Esophagus squamous epithelium (tissue), 5 donors: Measurements from ENCODE around the gene RXFP4. TPM values are rescaled to one million over a fixed set of nuclear protein-coding genes. Genes with fewer than 3 reads are reported as not detected.

Experiments used
- DNase-seq: peaks from one replicate; lab custom pipeline; 2025; lab: John Stamatoyannopoulos, UW
- H3K27ac ChIP-seq, 4 donors: fragments of 200-600 bp; sonication (generic); one replicate each; pipeline ENCODE4 v1.5.1; 2016 to 2019; ENCODE audit warnings: mild to moderate bottlenecking in 1 of 4
- H3K27me3 ChIP-seq, 4 donors: fragments of 200-600 bp; sonication (generic); 1 replicate in 3 of 4; 2 replicates in 1 of 4; pipeline versions ENCODE4 v1.5.1 to v1.6.0; 2017 to 2021; ENCODE audit warnings: antibody characterized with exemption in 1 of 4
- H3K36me3 ChIP-seq, 3 donors: fragments of 200-600 bp; sonication (generic); one replicate each; pipeline ENCODE4 v1.5.1; 2016 to 2019
- H3K4me1 ChIP-seq, 3 donors: fragments of 200-600 bp; sonication (generic); one replicate each; pipeline ENCODE4 v1.5.1; 2017 to 2019
- H3K4me3 ChIP-seq, 4 donors: fragments of 200-600 bp; sonication (generic); 1 replicate in 3 of 4; 2 replicates in 1 of 4; pipeline ENCODE4 v1.5.1; 2016 to 2019; ENCODE audit warnings: mild to moderate bottlenecking in 2 of 4, moderate library complexity in 1 of 4
- H3K9me3 ChIP-seq, 3 donors: fragments of 200-600 bp; sonication (generic); one replicate each; pipeline ENCODE4 v1.5.1; 2016 to 2019
- CTCF ChIP-seq, 6 experiments: fragments of 450-650 bp in 4 of 6; fragments of 200-600 bp in 2 of 6; sonication (generic) in 2 of 6; IDR thresholded peaks; one replicate each; pipeline ENCODE4 v1.5.1; 2016 to 2019; ENCODE audit warnings: antibody characterized with exemption in 6 of 6, mild to moderate bottlenecking in 4 of 6, moderate library complexity in 4 of 6
- POLR2A ChIP-seq, 4 donors: fragments of 450-650 bp; IDR thresholded peaks; one replicate each; pipeline ENCODE4 v1.6.1; 2017; ENCODE audit warnings: antibody characterized with exemption in 4 of 4, mild to moderate bottlenecking in 4 of 4, moderate library complexity in 3 of 4
- WGBS, 2 donors: methylation state at CpG; one replicate each; pipeline ENCODE4 v1.1.5; 2018; 5-methylcytosine and 5-hydroxymethylcytosine counted together
- intact Hi-C: fragments of 100-400 bp; cut with DNase I; formaldehyde crosslinking; loops from one replicate; pipeline ENCODE4 v1.15.0; 2022
- total RNA-seq, 4 donors: library from RNA; depleted of rRNA; stranded (reverse); fragments of >200 nt; gene quantifications; one replicate each; pipeline ENCODE4 v1.1.0, GENCODE V29; 2016
- donor health status: DM: yes; HTN: yes; CAD: no.

RXFP4 gene
- total RNA-seq, 4 donors from 2014 or later: not detected

DNA sequence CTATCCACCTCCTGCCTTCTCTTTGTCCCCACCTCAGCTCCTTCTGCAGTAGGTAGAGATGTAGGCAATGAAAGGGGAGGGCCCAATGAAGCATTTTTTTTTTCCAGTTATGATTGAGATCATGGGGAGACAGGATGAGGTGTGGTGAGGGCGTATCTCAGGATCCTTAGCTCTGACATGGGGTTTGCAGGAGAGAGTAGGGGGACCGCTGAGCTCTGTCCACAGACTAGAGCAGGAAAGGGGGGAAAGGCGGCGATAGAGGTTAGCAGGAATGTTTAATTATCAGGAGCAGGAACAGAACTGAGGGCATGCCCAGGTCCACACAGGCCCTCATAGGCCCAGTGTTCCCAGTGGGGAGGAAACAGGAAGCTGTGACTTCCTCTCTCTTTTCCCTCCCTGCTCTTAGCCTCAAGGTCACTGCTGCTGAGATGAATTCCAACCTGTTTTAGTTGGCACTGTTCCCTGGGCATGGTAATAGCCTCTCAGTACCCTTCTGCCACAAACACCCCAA lies 901 bp upstream of the RXFP4 start:
- Histone ChIP-seq H3K4me3 (no peak overlapping the region), H3K27me3 (no peaks in the 10 kb centered on the region), H3K9me3 (no peaks in the 10 kb centered on the region), H3K36me3 (no peaks in the 10 kb centered on the region), H3K27ac (peak overlapping the region; percentile 57 to 83 (median 78)), H3K4me1 (peaks cover 28 to 72% (median 49%) of the 10 kb centered on the region in 3 donors)
- WGBS, 2 donors: 68 to 70% methylated on average over 4 of the region's 4 CpGs
- DNase-seq: no peak
- intact Hi-C loops: no loop called here
- TF ChIP-seq POLR2A (IDR thresholded peaks at IDR 0.05) (no peak), CTCF (IDR thresholded peaks at IDR 0.05) (no peak)

- H3K4me1 ChIP-seq: peaks cover 28 to 85% (median 58%) of the 10 kb centered on the region in 3 donors
- H3K27ac ChIP-seq: peak overlapping the region; percentile 57 to 83 (median 78)
- no peak overlapping the region for H3K4me3 ChIP-seq
- no peaks in the 10 kb centered on the region for H3K9me3 ChIP-seq
- no peak for DNase-seq
- peaks cover 0 to 13% (median under 1%) of the 10 kb centered on the region in 3 donors for H3K36me3 ChIP-seq
- intact Hi-C loops: no loop called here
- WGBS, 2 donors: 76 to 82% methylated on average over 7 to 13 of the region's 29 CpGs
- no peak for TF ChIP-seq CTCF (IDR thresholded peaks at IDR 0.05)
- no peak for TF ChIP-seq POLR2A (IDR thresholded peaks at IDR 0.05)
- H3K27me3 ChIP-seq: no peaks in the 10 kb centered on the region
Observed at GRCh38 chr1:155941845-155942531, 550 bp downstream of the RXFP4 start.

DNA sequence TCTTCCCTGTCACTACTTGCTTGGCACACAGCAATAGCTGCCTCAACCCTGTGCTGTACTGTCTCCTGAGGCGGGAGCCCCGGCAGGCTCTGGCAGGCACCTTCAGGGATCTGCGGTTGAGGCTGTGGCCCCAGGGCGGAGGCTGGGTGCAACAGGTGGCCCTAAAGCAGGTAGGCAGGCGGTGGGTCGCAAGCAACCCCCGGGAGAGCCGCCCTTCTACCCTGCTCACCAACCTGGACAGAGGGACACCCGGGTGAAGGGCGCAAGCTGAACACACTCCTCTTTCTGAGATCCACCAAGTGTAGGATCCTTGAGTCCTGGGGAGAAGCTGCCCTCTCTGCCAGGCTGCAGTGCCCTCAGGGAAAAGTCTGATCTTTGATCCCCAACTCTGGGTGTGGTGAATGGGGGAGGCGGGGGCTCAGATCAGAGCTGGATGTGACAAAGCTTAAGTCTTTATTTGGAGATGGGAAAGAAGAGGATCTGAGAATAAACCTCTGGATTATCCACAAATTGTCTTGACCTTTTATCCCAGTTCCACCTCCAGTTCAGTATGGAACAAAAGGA lies 1.2 kb downstream of the RXFP4 start:
- Histone ChIP-seq H3K4me1 (peaks cover 28 to 85% (median 58%) of the 10 kb centered on the region in 3 donors), H3K36me3 (peaks cover 7 to 19% (median 7%) of the 10 kb centered on the region in 3 donors), H3K27ac (peak overlapping the region in 2 of 4 donors; percentile 82 to 83), H3K9me3 (no peaks in the 10 kb centered on the region), H3K4me3 (no peak overlapping the region), H3K27me3 (no peaks in the 10 kb centered on the region)
- WGBS, 2 donors: 67% methylated on average over 1 of the region's 11 CpGs; no CpG with 5 or more reads in 1 of the 2 donors
- TF ChIP-seq POLR2A (IDR thresholded peaks at IDR 0.05): no peak
- TF ChIP-seq CTCF (IDR thresholded peaks at IDR 0.05): no peak
- intact Hi-C loops: no loop called here
- no peak for DNase-seq

DNA sequence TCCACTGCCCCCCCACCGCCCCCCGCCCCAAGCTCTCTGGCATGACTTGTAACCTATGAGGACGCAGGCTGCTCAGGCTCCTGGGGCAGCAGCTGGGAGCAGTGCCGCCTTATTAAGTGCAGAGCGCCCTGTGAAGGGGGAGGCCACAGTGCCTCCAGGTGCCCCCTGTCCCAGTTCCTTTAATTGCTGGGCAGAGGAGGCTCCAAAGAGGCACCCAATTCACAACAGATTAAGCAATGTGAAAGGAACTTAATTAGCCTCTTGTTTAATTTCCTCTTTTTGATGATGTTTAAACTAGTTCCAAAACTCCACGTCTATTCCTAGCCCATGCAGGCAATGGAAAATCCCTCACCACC lies 3.0 kb downstream of the RXFP4 start:
- no peaks in the 10 kb centered on the region for H3K9me3 ChIP-seq
- H3K27ac ChIP-seq: peak overlapping the region in 1 of 4 donors; percentile 70
- H3K36me3 ChIP-seq: peaks cover 9 to 37% (median 23%) of the 10 kb centered on the region in 3 donors
- TF ChIP-seq CTCF (IDR thresholded peaks at IDR 0.05) (no peak), POLR2A (IDR thresholded peaks at IDR 0.05) (no peak)
- no peaks in the 10 kb centered on the region for H3K27me3 ChIP-seq
- H3K4me1 ChIP-seq: peaks cover 28 to 69% (median 54%) of the 10 kb centered on the region in 3 donors
- intact Hi-C loops: no loop called here
- H3K4me3 ChIP-seq: no peak overlapping the region
- no peak for DNase-seq
- 55 to 60% methylated on average over 3 to 5 of the region's 6 CpGs for WGBS, 2 donors

DNA sequence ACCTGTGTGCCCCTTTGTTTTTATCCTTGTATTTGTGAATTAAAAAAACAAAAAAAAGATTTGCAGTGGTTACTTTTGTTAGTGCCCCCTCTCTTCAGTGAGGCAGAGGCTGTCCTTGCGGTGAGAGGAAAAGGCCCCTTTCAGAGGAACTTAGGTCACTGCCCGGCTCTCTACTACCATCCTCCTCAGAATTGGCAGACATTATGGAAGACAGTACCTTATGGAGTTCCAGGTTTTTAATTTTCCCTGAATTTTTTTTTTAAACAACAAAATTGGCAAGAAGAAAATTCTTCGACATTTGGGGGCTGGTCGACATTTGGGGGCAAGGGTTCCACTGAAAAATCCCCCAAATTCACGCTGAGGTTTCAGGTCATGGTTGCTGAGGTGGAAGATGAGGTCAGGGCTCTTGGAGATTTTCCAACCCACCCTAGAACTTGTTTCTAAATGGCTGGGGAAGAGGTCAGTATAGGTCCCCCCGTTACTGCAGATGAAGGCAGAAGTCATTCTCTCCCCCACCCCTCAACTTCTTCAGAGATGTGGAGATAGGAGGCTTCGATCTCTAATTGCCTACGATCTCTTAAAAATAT lies 5.3 kb downstream of the RXFP4 start:
- DNase-seq: no peak
- Histone ChIP-seq H3K36me3 (peaks cover 21 to 60% (median 45%) of the 10 kb centered on the region in 3 donors), H3K4me1 (peaks cover 12 to 46% (median 31%) of the 10 kb centered on the region in 3 donors), H3K27ac (peak overlapping the region in 3 of 4 donors; percentile 17 to 70 (median 52)), H3K4me3 (no peak overlapping the region), H3K27me3 (no peaks in the 10 kb centered on the region), H3K9me3 (no peaks in the 10 kb centered on the region)
- 64 to 79% methylated on average over 8 of the region's 8 CpGs for WGBS, 2 donors
- intact Hi-C loops: no loop called here
- TF ChIP-seq CTCF (IDR thresholded peaks at IDR 0.05) (no peak), POLR2A (IDR thresholded peaks at IDR 0.05) (no peak)
